HepG2 (cell line): ENCODE measurements around the gene RHBDL3. TPM values are rescaled to one million over a fixed set of nuclear protein-coding genes. Genes with fewer than 3 reads are reported as not detected.

Experiments used
- BRD4 ChIP-seq: sonication (generic); formaldehyde crosslinking; IDR thresholded peaks from 2 replicates; pipeline ENCODE4 v1.4.0; 2020; ENCODE audit warnings: missing genetic modification reagents
- CTCF ChIP-seq: sonication (generic); formaldehyde crosslinking; IDR thresholded peaks from 2 replicates; pipeline ENCODE4 v1.5.0; 2020; ENCODE audit warnings: mild to moderate bottlenecking, missing genetic modification reagents, moderate library complexity
- DRAP1 ChIP-seq: IDR thresholded peaks from 2 replicates; pipeline ENCODE4 v1.6.1; 2016; ENCODE audit warnings: missing genetic modification reagents, missing compliant biosample characterization
- KAT8 ChIP-seq: IDR thresholded peaks from 2 replicates; pipeline ENCODE4 v1.6.1; 2016; ENCODE audit warnings: missing genetic modification reagents, missing compliant biosample characterization
- NCOR1 ChIP-seq: fragments of 200-600 bp; sonication (generic); IDR thresholded peaks from 2 replicates; pipeline ENCODE4 v1.7.0; 2017; ENCODE audit warnings: antibody characterized with exemption, low read length, borderline replicate concordance
- NONO ChIP-seq, 2 experiments: fragments of 450-650 bp in 1 of 2; sonication (generic) in 1 of 2; formaldehyde crosslinking in 1 of 2; IDR thresholded peaks in 1 of 2; conservative IDR thresholded peaks in 1 of 2; 2 replicates each; pipeline versions ENCODE4 v1.6.1 to v1.8.0; 2017 to 2022; ENCODE audit warnings: mild to moderate bottlenecking in 1 of 2, missing genetic modification reagents in 1 of 2, moderate library complexity in 1 of 2
- PATZ1 ChIP-seq: sonication (generic); formaldehyde crosslinking; IDR thresholded peaks from 2 replicates; pipeline ENCODE4 v1.4.0; 2020; ENCODE audit warnings: missing genetic modification reagents
- PHF8 ChIP-seq: sonication (generic); formaldehyde crosslinking; IDR thresholded peaks from 2 replicates; pipeline ENCODE4 v1.5.0; 2020; ENCODE audit warnings: missing genetic modification reagents
- POGZ ChIP-seq: sonication (generic); formaldehyde crosslinking; IDR thresholded peaks from 2 replicates; pipeline ENCODE4 v1.4.0; 2020; ENCODE audit warnings: mild to moderate bottlenecking, missing genetic modification reagents
- PRPF4 ChIP-seq: fragments of 200-400 bp; formaldehyde crosslinking; IDR thresholded peaks from 2 replicates; pipeline ENCODE4 v1.6.1; 2016; ENCODE audit warnings: low read length, low read depth; ENCODE audit not compliant: poor library complexity, severe bottlenecking
- RFX3 ChIP-seq: IDR thresholded peaks from 2 replicates; pipeline ENCODE4 v1.6.1; 2016; ENCODE audit warnings: missing biosample characterization, missing genetic modification reagents
- TGIF2 ChIP-seq: IDR thresholded peaks from 2 replicates; pipeline ENCODE4 v1.6.1; 2016; ENCODE audit warnings: control low read depth, missing compliant biosample characterization
- YEATS4 ChIP-seq: sonication (generic); formaldehyde crosslinking; IDR thresholded peaks from 2 replicates; pipeline ENCODE4 v1.4.0; 2020; ENCODE audit warnings: missing genetic modification reagents, borderline replicate concordance
- ZBTB21 ChIP-seq: sonication (generic); formaldehyde crosslinking; IDR thresholded peaks from 2 replicates; pipeline ENCODE4 v1.4.0; 2020; ENCODE audit warnings: missing genetic modification reagents
- ZNF431 ChIP-seq: sonication (generic); formaldehyde crosslinking; IDR thresholded peaks from 2 replicates; pipeline ENCODE4 v1.9.0; 2022; ENCODE audit warnings: missing genetic modification reagents, low read depth, mild to moderate bottlenecking, borderline replicate concordance
- ZNF510 ChIP-seq: sonication (generic); formaldehyde crosslinking; IDR thresholded peaks from 2 replicates; pipeline ENCODE4 v1.4.0; 2020; ENCODE audit warnings: low read depth, mild to moderate bottlenecking, missing genetic modification reagents
- ZNF616 ChIP-seq: sonication (generic); formaldehyde crosslinking; IDR thresholded peaks from 2 replicates; pipeline ENCODE4 v1.5.0; 2020; ENCODE audit warnings: low read depth, mild to moderate bottlenecking, missing genetic modification reagents
- ZNF713 ChIP-seq: sonication (generic); formaldehyde crosslinking; IDR thresholded peaks from 2 replicates; pipeline ENCODE4 v1.4.0; 2020; ENCODE audit warnings: mild to moderate bottlenecking, missing genetic modification reagents
- ZNF746 ChIP-seq: sonication (generic); formaldehyde crosslinking; IDR thresholded peaks from 2 replicates; pipeline ENCODE4 v1.8.0; 2022; ENCODE audit warnings: mild to moderate bottlenecking, missing genetic modification reagents
- polyA plus RNA-seq, 8 experiments: library from polyadenylated mRNA; depleted of rRNA in 3 of 8; stranded (reverse) in 7 of 8; unstranded in 1 of 8; fragments of >200 nt; fragmentation: Illumina TruSeq in 4 of 8; extraction: Trizol in 4 of 8; gene quantifications; 2 replicates each; pipeline versions ENCODE4 v1.2.1 to v1.2.3, GENCODE V29; 2011 to 2016; ENCODE audit warnings: low read depth in 4 of 8, missing spikeins in 1 of 8, mixed read lengths in 1 of 8; ENCODE audit not compliant: insufficient read depth in 1 of 8
- total RNA-seq, 5 experiments: library from RNA; depleted of rRNA; stranded (reverse); fragments of >200 nt; fragmentation: Illumina TruSeq; extraction: Trizol; gene quantifications; 2 replicates each; pipeline ENCODE4 v1.2.3, GENCODE V29; 2016; ENCODE audit warnings: low read depth in 1 of 5
- TF ChIP-seq, protein P1 (sequence below): IDR thresholded peaks from 2 replicates; pipeline ENCODE4 v1.6.1; 2016; ENCODE audit warnings: low read depth, missing genetic modification reagents, missing compliant biosample characterization

Gene RHBDL3
- total and polyA plus RNA-seq, 2 of the 13 experiments (the other 11 are each of a cell fraction or from before 2014, with no cell fraction given), result 0.09 TPM; not detected in 1

DNA sequence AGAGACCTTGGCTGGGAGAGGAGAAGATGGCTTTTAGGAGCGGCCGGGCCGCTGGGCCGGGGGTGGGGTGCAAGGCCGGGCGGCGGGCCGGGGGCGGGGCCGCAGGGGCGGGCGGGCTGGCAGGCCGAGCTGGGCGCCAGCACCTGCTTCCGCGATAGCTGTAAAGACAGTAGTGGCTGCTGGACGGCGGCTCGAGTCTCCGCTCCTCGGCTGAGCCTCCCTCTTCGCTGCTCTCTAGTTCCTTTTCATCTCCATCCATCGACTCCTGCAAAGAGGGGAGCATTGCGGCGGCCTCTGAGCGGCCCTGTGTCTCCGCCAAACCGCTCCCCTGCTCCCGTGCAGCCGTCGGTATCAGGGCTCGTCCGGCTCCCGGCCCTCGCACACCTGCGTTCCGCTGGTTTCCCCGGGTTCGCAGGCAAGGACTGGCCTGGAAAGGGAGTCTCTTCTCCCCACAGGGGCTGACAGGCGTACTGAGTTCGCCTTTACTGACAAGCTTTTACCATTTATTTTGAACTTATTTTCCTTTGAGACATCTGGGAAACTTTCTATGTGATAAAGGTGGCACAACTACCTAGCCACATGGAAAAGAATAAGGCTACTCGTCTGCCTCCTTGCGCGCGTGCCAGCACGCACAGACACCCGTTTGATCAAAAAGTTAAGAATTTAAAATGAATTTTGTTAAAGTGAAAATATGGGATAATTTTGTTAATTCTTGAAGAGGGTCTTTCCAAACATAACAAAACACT lies 76.4 kb downstream of the RHBDL3 start, which contains the start of gene C17orf75 (continued):
- TF ChIP-seq, protein P1, sequence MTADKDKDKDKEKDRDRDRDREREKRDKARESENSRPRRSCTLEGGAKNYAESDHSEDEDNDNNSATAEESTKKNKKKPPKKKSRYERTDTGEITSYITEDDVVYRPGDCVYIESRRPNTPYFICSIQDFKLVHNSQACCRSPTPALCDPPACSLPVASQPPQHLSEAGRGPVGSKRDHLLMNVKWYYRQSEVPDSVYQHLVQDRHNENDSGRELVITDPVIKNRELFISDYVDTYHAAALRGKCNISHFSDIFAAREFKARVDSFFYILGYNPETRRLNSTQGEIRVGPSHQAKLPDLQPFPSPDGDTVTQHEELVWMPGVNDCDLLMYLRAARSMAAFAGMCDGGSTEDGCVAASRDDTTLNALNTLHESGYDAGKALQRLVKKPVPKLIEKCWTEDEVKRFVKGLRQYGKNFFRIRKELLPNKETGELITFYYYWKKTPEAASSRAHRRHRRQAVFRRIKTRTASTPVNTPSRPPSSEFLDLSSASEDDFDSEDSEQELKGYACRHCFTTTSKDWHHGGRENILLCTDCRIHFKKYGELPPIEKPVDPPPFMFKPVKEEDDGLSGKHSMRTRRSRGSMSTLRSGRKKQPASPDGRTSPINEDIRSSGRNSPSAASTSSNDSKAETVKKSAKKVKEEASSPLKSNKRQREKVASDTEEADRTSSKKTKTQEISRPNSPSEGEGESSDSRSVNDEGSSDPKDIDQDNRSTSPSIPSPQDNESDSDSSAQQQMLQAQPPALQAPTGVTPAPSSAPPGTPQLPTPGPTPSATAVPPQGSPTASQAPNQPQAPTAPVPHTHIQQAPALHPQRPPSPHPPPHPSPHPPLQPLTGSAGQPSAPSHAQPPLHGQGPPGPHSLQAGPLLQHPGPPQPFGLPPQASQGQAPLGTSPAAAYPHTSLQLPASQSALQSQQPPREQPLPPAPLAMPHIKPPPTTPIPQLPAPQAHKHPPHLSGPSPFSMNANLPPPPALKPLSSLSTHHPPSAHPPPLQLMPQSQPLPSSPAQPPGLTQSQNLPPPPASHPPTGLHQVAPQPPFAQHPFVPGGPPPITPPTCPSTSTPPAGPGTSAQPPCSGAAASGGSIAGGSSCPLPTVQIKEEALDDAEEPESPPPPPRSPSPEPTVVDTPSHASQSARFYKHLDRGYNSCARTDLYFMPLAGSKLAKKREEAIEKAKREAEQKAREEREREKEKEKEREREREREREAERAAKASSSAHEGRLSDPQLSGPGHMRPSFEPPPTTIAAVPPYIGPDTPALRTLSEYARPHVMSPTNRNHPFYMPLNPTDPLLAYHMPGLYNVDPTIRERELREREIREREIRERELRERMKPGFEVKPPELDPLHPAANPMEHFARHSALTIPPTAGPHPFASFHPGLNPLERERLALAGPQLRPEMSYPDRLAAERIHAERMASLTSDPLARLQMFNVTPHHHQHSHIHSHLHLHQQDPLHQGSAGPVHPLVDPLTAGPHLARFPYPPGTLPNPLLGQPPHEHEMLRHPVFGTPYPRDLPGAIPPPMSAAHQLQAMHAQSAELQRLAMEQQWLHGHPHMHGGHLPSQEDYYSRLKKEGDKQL, result no peak; the same call in 1 of the 2 replicates
- TF ChIP-seq ZBTB21 (CRISPR knock-in tag) (no peak), KAT8 (CRISPR knock-in tag) (peak; percentile 97), ZNF510 (CRISPR knock-in tag) (no peak), POGZ (peak; percentile 96), ZNF713 (CRISPR knock-in tag) (0 out of 2 replicates have a peak, but pooled peaks have one; percentile 29), ZNF746 (CRISPR knock-in tag) (peak; percentile 43; the same call in 1 of the 2 replicates), PATZ1 (CRISPR knock-in tag) (peak; percentile 92), PHF8 (CRISPR knock-in tag) (peak; percentile 98), BRD4 (peak; percentile 87), RFX3 (CRISPR knock-in tag) (no peak), ZNF431 (CRISPR knock-in tag) (peak; percentile 77), PRPF4 (no peak), TGIF2 (CRISPR knock-in tag) (peak; percentile 93), ZNF616 (CRISPR knock-in tag) (peak; percentile 80; the same call in 1 of the 2 replicates), NCOR1 (no peak), DRAP1 (peak; percentile 66), CTCF (peak; percentile 34; the same call in 1 of the 2 replicates), NONO (IDR thresholded peaks at IDR 0.05) (no peak), NONO (CRISPR knock-in tag; conservative IDR thresholded peaks at IDR 0.05) (peak; percentile 92), YEATS4 (CRISPR knock-in tag) (peak; percentile 98)
